ENCODE data around the gene TRIM41. TPM values are rescaled to one million over a fixed set of nuclear protein-coding genes. Genes with fewer than 3 reads are reported as not detected.

Gene TRIM41
- total and polyA plus RNA-seq, 2 of the 13 experiments (the other 11 are each of a cell fraction or from before 2014, with no cell fraction given): 10.2 to 16.7 TPM

Small RNA genes lying within 50 kb of the gene (microRNA-seq; reads per million reads assigned to microRNA genes)
- gene MIR4638: not detected

Small RNA genes lying within 50 kb of the gene (small RNA-seq; reads per million reads assigned to genes)
- gene MIR4638 (ENCODE audit: insufficient read depth in 2 of 3, insufficient read length in 3 of 3, low read depth in 2 of 3, low replicate concordance in 1 of 3): 0 reads per million in 3 experiments
- 0 reads per million in 3 experiments for gene SNORD95 (ENCODE audit: insufficient read depth in 2 of 3, insufficient read length in 3 of 3, low read depth in 2 of 3, low replicate concordance in 1 of 3)
- gene SNORD96A (ENCODE audit: insufficient read depth in 2 of 3, insufficient read length in 3 of 3, low read depth in 2 of 3, low replicate concordance in 1 of 3): 0 reads per million in 3 experiments

Other genes with a start within 250 kb of the TRIM41 start
- not detected in 2 replicates for gene BTNL3, start 234.4 kb upstream of the TRIM41 start, total RNA-seq (2016; rRNA removed; fragmentation: Illumina TruSeq; extraction: Trizol)
- not detected in 2 replicates for gene BTNL3, start 234.4 kb upstream of the TRIM41 start, polyA plus RNA-seq (2011; rRNA removed)
- 0.13 TPM in 1 of 2 replicates, not detected in the other for gene BTNL9, start 183.0 kb upstream of the TRIM41 start, total RNA-seq (2016; rRNA removed; fragmentation: Illumina TruSeq; extraction: Trizol)
- gene BTNL9, start 183.0 kb upstream of the TRIM41 start, polyA plus RNA-seq (2011; rRNA removed): not detected in 2 replicates
- not detected in 2 replicates for gene OR2V1, start 92.1 kb upstream of the TRIM41 start, total RNA-seq (2016; rRNA removed; fragmentation: Illumina TruSeq; extraction: Trizol)
- not detected in 2 replicates for gene OR2V1, start 92.1 kb upstream of the TRIM41 start, polyA plus RNA-seq (2011; rRNA removed)
- not detected in 2 replicates for gene OR2V2, start 75.7 kb upstream of the TRIM41 start, total RNA-seq (2016; rRNA removed; fragmentation: Illumina TruSeq; extraction: Trizol)
- gene OR2V2, start 75.7 kb upstream of the TRIM41 start, polyA plus RNA-seq (2011; rRNA removed): not detected in 2 replicates
- gene TRIM7, start 18.1 kb upstream of the TRIM41 start, total RNA-seq (2016; rRNA removed; fragmentation: Illumina TruSeq; extraction: Trizol): not detected in 2 replicates
- gene TRIM7, start 18.1 kb upstream of the TRIM41 start, polyA plus RNA-seq (2011; rRNA removed): 0.10 and 0.13 TPM in 2 replicates
- 2,514 and 3,226 TPM in 2 replicates for gene RACK1, start 20.6 kb downstream of the TRIM41 start, total RNA-seq (2016; rRNA removed; fragmentation: Illumina TruSeq; extraction: Trizol)
- gene RACK1, start 20.6 kb downstream of the TRIM41 start, polyA plus RNA-seq (2011; rRNA removed): 6,141 and 6,693 TPM in 2 replicates
- gene TRIM52, start 37.9 kb downstream of the TRIM41 start, total RNA-seq (2016; rRNA removed; fragmentation: Illumina TruSeq; extraction: Trizol): 5.7 and 7.2 TPM in 2 replicates
- gene TRIM52, start 37.9 kb downstream of the TRIM41 start, polyA plus RNA-seq (2011; rRNA removed): 11.6 and 11.7 TPM in 2 replicates
- gene OR4F3, start 144.0 kb downstream of the TRIM41 start, total RNA-seq (2016; rRNA removed; fragmentation: Illumina TruSeq; extraction: Trizol): 0.42 TPM in 1 of 2 replicates, not detected in the other
- 0.50 and 0.59 TPM in 2 replicates for gene OR4F3, start 144.0 kb downstream of the TRIM41 start, polyA plus RNA-seq (2011; rRNA removed)